ENCODE measurements around the gene AK5. TPM values are rescaled to one million over a fixed set of nuclear protein-coding genes. Genes with fewer than 3 reads are reported as not detected.

Gene AK5
- total RNA-seq, 6 experiments from 2014 or later: 51.9 to 77.6 (median 70.8) TPM

GRCh38 chr1:77265180-77265579 lies 16.6 kb upstream of the AK5 start:
- TF ChIP-seq CTCF (IDR thresholded peaks at IDR 0.05): no peak
- Mint-ChIP-seq H3K4me1 (ENCODE audit: low read depth) (no peaks in the 10 kb centered on the region), H3K9me3 (no peaks in the 10 kb centered on the region), H3K36me3 (ENCODE audit: low read depth) (no peaks in the 10 kb centered on the region), H3K4me3 (no peak overlapping the region), H3K27me3 (ENCODE audit: insufficient read depth) (no peaks in the 10 kb centered on the region; the same call in 1 of the 2 replicates), H3K27ac (no peak overlapping the region)
- DNase-seq: no peak

- no peaks in the 10 kb centered on the region for H3K36me3 Mint-ChIP-seq (ENCODE audit: low read depth)
- H3K4me1 Mint-ChIP-seq (ENCODE audit: low read depth): peaks cover 14% of the 10 kb centered on the region
- TF ChIP-seq CTCF (IDR thresholded peaks at IDR 0.05): no peak
- no peaks in the 10 kb centered on the region for H3K9me3 Mint-ChIP-seq
- no peak overlapping the region for H3K4me3 Mint-ChIP-seq
- no peak overlapping the region for H3K27ac Mint-ChIP-seq
- H3K27me3 Mint-ChIP-seq (ENCODE audit: insufficient read depth): no peaks in the 10 kb centered on the region; the same call in 1 of the 2 replicates
- no peak for DNase-seq
Measured at GRCh38 chr1:77267035-77267434, 14.8 kb upstream of the AK5 start.

- DNase-seq: peak; percentile 39
- H3K36me3 Mint-ChIP-seq (ENCODE audit: low read depth): no peaks in the 10 kb centered on the region
- peaks cover 29% of the 10 kb centered on the region for H3K4me1 Mint-ChIP-seq (ENCODE audit: low read depth)
- peak overlapping the region; percentile 4; the same call in 1 of the 2 replicates for H3K4me3 Mint-ChIP-seq
- no peak for TF ChIP-seq CTCF (IDR thresholded peaks at IDR 0.05)
- no peaks in the 10 kb centered on the region for H3K9me3 Mint-ChIP-seq
- no peaks in the 10 kb centered on the region for H3K27me3 Mint-ChIP-seq (ENCODE audit: insufficient read depth)
- H3K27ac Mint-ChIP-seq: peak overlapping the region; percentile 8; the same call in 1 of the 2 replicates
Measured at GRCh38 chr1:77271852-77272580, 9.8 kb upstream of the AK5 start.

- no peak for TF ChIP-seq CTCF (IDR thresholded peaks at IDR 0.05)
- H3K4me1 Mint-ChIP-seq (ENCODE audit: low read depth): peaks cover 29% of the 10 kb centered on the region
- H3K9me3 Mint-ChIP-seq: no peaks in the 10 kb centered on the region
- no peaks in the 10 kb centered on the region for H3K27me3 Mint-ChIP-seq (ENCODE audit: insufficient read depth)
- H3K36me3 Mint-ChIP-seq (ENCODE audit: low read depth): no peaks in the 10 kb centered on the region
- H3K4me3 Mint-ChIP-seq: no peak overlapping the region
- no peak for DNase-seq
- no peak overlapping the region for H3K27ac Mint-ChIP-seq
Measured at GRCh38 chr1:77273891-77274290, 7.9 kb upstream of the AK5 start.

- no peaks in the 10 kb centered on the region for H3K9me3 Mint-ChIP-seq
- no peak overlapping the region for H3K4me3 Mint-ChIP-seq
- H3K36me3 Mint-ChIP-seq (ENCODE audit: low read depth): no peaks in the 10 kb centered on the region
- no peaks in the 10 kb centered on the region for H3K27me3 Mint-ChIP-seq (ENCODE audit: insufficient read depth)
- H3K4me1 Mint-ChIP-seq (ENCODE audit: low read depth): peaks cover 29% of the 10 kb centered on the region
- no peak for TF ChIP-seq CTCF (IDR thresholded peaks at IDR 0.05)
- no peak for DNase-seq
- no peak overlapping the region for H3K27ac Mint-ChIP-seq
Measured at GRCh38 chr1:77275194-77275593, 6.6 kb upstream of the AK5 start.

All from HFFc6 (cell line).